Cardiac muscle cell (in vitro differentiated cells and primary cell): ENCODE results near the gene METRN. TPM values are rescaled to one million over a fixed set of nuclear protein-coding genes. Genes with fewer than 3 reads are reported as not detected.

Experiments
- DNase-seq, 2 donors: peaks; one replicate each; pipeline versions ENCODE4 v3.0.0 to v3.0.0-alpha.2; 2010 to 2017; ENCODE audit warnings: low read depth in 1 of 2, low spot score in 1 of 2
- H3K27ac ChIP-seq: fragments of 200-600 bp; sonication (generic); 2 replicates; pipeline ENCODE4 v1.5.1; 2016
- H3K27me3 ChIP-seq: fragments of 200-600 bp; sonication (generic); 2 replicates; pipeline ENCODE4 v1.6.0; 2016; ENCODE audit warnings: control low read depth
- H3K36me3 ChIP-seq: fragments of 200-600 bp; sonication (generic); 2 replicates; pipeline ENCODE4 v1.5.1; 2016; ENCODE audit warnings: control low read depth
- H3K4me1 ChIP-seq: fragments of 200-600 bp; sonication (generic); 2 replicates; pipeline ENCODE4 v1.8.1; 2017; ENCODE audit warnings: low read depth, mild to moderate bottlenecking, mixed run types
- H3K4me3 ChIP-seq: fragments of 200-600 bp; sonication (generic); 2 replicates; pipeline ENCODE4 v1.5.1; 2016; ENCODE audit warnings: mild to moderate bottlenecking
- H3K9me3 ChIP-seq: fragments of 200-600 bp; sonication (generic); 2 replicates; pipeline ENCODE4 v1.5.1; 2017; ENCODE audit warnings: low read depth, mild to moderate bottlenecking, control low read depth
- polyA plus RNA-seq: library from polyadenylated mRNA; unstranded; fragments of >200 nt; fragmentation: Nextera tagmentation; extraction: Ambion mirVana; gene quantifications from 2 replicates; pipeline ENCODE4 v1.2.1, GENCODE V29; 2016
- total RNA-seq: library from RNA; depleted of rRNA; stranded (reverse); fragments of >200 nt; gene quantifications from 2 replicates; pipeline ENCODE4 v1.2.3, GENCODE V29; 2016
- TF ChIP-seq, protein P1 (sequence below): IDR thresholded peaks from 2 replicates; pipeline ENCODE4 v1.5.1; 2012; ENCODE audit warnings: low read depth, mild to moderate bottlenecking, low read length

Gene METRN
- total and polyA plus RNA-seq, 2 experiments from 2014 or later: 93.9 to 299 TPM

DNA sequence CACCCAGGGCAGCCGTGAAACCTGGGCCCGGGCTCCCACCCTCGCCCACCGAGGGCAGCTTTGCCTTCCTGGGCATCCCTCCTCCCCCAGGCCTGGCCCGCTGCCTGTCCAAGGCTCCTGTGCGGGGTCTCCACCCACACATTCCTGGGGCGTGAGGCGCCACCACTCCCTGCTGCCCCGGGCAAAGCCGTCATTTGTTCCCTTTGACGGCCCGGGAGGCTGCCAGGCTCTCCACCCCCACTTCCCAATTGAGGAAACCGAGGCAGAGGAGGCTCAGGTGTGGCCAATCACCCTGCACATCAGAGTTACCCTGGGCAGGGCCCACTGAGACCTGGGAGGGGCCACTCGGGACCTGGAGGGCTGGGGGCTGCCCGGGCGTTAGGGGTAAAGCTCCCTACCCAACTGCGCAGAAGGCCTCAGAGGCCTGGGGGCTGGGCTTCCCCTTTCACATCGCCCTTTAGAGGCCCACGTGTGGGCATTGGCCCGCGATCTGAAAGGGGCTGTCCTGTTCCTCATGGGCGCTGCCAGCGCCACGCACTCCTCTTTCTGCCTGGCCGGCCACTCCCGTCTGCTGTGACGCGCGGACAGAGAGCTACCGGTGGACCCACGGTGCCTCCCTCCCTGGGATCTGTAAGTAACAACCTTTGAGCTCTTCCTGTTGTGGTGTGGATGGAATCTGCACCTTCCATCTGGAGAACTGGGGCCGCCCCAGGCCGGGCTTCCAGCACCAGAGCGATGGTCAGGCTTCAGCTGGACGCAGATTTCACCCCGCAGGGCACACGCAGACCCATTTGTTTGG is 45.8 kb downstream of the METRN start, which contains the start of gene MSLN:
MSLN (plus strand) TSS at position 190 of the 799 bp plus-strand sequence. CDS start 1,947 bp downstream, outside the sequence.
- TF ChIP-seq, protein P1, sequence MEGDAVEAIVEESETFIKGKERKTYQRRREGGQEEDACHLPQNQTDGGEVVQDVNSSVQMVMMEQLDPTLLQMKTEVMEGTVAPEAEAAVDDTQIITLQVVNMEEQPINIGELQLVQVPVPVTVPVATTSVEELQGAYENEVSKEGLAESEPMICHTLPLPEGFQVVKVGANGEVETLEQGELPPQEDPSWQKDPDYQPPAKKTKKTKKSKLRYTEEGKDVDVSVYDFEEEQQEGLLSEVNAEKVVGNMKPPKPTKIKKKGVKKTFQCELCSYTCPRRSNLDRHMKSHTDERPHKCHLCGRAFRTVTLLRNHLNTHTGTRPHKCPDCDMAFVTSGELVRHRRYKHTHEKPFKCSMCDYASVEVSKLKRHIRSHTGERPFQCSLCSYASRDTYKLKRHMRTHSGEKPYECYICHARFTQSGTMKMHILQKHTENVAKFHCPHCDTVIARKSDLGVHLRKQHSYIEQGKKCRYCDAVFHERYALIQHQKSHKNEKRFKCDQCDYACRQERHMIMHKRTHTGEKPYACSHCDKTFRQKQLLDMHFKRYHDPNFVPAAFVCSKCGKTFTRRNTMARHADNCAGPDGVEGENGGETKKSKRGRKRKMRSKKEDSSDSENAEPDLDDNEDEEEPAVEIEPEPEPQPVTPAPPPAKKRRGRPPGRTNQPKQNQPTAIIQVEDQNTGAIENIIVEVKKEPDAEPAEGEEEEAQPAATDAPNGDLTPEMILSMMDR: no peak
- peak within 1 kb of the TSS; percentile 67 for H3K27ac ChIP-seq
- no peak within 1 kb of the TSS for H3K4me3 ChIP-seq

DNA sequence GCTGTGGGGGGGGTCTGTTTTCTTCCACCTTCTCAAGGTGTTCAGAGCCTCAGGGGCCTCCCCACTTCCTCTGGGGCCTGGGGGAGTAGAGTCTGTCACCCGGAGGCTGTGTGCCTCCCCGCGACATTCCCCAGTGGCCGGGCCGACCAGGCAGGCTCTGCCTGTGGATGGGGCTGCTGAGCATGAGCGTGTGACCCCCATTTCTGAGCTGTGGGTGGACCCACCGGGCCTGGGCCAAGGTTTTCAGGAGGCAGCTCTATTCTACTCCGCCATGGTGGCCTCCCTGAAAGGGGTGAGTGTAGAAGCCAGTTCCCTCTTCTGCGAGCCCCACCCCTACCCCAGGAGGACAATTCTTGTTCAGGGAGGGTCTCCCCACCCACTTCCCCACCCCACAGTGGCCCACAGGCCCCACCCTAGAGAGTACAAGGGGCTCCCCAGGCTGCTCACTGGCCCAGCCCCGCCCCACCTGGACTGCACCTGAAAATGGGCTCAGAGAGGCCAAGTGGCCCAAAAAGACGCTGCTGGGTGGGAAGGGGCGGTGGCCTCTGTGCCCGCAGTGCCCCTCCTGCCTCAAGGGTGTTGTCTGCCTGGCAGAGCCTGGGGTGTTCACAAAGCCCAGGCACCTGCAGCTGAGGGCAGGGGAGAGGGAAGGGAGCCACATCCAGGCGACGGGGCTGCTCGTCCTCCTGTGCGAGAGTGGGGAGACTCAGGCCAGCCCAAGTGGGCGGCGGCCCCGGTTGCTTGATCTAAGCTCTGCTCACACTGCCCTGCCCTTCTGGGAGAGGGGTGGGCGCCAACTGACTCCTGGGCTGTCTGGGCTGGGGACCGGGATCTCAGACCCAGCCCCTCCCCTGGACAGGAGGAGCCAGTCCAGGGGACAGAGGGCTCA is 47.0 kb downstream of the METRN start:
- Histone ChIP-seq H3K36me3 (no peaks in the 10 kb centered on the region), H3K4me1 (peaks cover 9% of the 10 kb centered on the region), H3K9me3 (no peaks in the 10 kb centered on the region), H3K4me3 (no peak overlapping the region), H3K27me3 (no peaks in the 10 kb centered on the region), H3K27ac (no peak overlapping the region)
- TF ChIP-seq, protein P1: no peak
- DNase-seq: no peak

More for the DNA sequence above, 45.8 kb downstream of the METRN start, which contains the start of gene MSLN:
- DNase-seq: no peak
- H3K4me1 ChIP-seq: peaks cover 9% of the 10 kb centered on the region
- no peaks in the 10 kb centered on the region for H3K27me3 ChIP-seq
- no peaks in the 10 kb centered on the region for H3K9me3 ChIP-seq
- no peaks in the 10 kb centered on the region for H3K36me3 ChIP-seq

DNA sequence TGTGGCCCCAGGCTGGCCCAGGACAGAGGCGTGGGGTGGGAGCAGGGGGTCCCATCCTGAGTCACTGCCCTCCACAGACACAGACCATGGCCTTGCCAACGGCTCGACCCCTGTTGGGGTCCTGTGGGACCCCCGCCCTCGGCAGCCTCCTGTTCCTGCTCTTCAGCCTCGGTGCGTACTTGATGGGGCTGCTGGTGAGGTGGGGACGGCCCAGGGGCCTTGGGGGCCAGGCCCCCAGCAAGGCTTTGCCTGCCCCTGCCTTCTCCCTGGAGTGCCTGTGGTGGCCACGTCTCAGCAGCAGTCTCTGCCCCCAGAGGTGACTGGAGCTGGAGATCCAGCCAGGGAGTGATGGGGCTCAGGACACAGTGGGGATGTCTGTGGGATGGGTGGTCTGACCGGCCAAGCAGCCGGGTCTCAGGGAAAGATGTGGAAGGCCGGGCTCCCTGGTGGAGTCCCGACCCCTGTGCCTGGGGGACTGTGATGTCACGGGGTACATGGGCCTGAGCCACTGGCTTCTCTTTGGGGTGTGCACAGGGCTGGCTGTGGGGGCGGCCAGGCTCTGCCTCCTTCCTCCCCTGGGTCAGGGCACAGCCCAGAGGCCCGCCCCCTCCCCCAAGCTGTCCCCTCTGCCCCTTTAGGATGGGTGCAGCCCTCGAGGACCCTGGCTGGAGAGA is 47.8 kb downstream of the METRN start:
- Histone ChIP-seq H3K4me3 (no peak overlapping the region), H3K36me3 (no peaks in the 10 kb centered on the region), H3K4me1 (peaks cover 9% of the 10 kb centered on the region), H3K9me3 (no peaks in the 10 kb centered on the region), H3K27ac (no peak overlapping the region), H3K27me3 (no peaks in the 10 kb centered on the region)
- no peak for DNase-seq
- TF ChIP-seq, protein P1: no peak

DNA sequence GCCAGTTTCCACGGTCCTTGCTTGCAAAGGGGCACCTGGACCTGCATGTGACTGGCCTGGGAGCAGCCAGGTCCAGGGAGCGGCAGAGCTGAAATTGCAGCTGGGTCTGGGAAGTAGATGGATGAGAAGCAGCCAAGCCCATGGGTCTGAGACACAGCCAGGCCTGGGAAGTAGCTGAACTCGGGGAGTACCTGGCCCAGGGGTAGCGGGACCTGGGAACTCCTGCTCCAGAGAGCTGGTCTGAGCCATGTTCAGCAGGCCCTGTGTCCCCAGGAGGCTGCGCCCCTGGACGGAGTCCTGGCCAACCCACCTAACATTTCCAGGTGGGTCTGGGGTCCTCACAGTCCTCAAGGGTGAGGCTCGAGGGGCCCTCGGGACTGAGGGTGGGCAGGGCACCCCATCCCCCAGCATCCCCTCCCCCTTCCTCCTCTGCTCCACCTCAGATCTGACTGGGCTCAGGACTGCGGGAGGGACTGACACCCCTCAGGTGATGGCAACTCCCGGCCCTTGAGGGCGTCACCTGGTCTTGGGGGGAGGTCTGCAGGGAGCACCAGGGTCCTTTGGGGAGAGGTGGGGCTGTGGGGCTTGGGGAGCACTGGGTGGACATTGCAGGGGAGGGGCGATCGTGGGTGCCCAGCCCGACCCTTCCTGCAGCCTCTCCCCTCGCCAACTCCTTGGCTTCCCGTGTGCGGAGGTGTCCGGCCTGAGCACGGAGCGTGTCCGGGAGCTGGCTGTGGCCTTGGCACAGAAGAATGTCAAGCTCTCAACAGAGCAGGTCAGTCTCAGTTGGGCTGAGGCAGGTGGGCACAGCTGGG is 48.7 kb downstream of the METRN start:
- H3K9me3 ChIP-seq: no peaks in the 10 kb centered on the region
- DNase-seq: no peak
- no peak overlapping the region for H3K4me3 ChIP-seq
- H3K36me3 ChIP-seq: no peaks in the 10 kb centered on the region
- TF ChIP-seq, protein P1: no peak
- H3K27ac ChIP-seq: no peak overlapping the region
- H3K4me1 ChIP-seq: peaks cover 9% of the 10 kb centered on the region
- no peaks in the 10 kb centered on the region for H3K27me3 ChIP-seq
